Natural killer cell (primary cell): ENCODE data around the gene ATP1B2. TPM values are rescaled to one million over a fixed set of nuclear protein-coding genes. Genes with fewer than 3 reads are reported as not detected.
A peak's percentile ranks its signal among the peaks of the same experiment; 100 is the strongest.

Source experiments
- ATAC-seq, 3 donors: fragments of 150-1000 bp in 2 of 3; fragments of 200-7000 bp in 1 of 3; cut with Tn5 transposase; 1 replicate in 1 of 3; 2 replicates in 2 of 3; pipeline ENCODE4 v1.10.0; 2021; ENCODE audit warnings: mild to moderate bottlenecking in 2 of 3, moderate library complexity in 2 of 3
- DNase-seq, 2 donors: peaks; one replicate each; pipeline versions ENCODE4 v3.0.0 to v3.0.0-alpha.2; 2013 to 2021; ENCODE audit warnings: mixed read lengths in 1 of 2
- H3K27ac ChIP-seq: one replicate; pipeline ENCODE4 v1.5.1; 2013; ENCODE audit warnings: mild to moderate bottlenecking, low read length
- H3K27me3 ChIP-seq: one replicate; pipeline ENCODE4 v1.6.1; 2013; ENCODE audit warnings: low read length; ENCODE audit not compliant: control insufficient read depth, insufficient read depth
- H3K36me3 ChIP-seq: one replicate; pipeline ENCODE4 v1.6.1; 2013; ENCODE audit warnings: low read length; ENCODE audit not compliant: control insufficient read depth, insufficient read depth
- H3K4me1 ChIP-seq: one replicate; pipeline ENCODE4 v1.6.1; 2013; ENCODE audit warnings: low read length; ENCODE audit not compliant: control insufficient read depth, insufficient read depth
- H3K4me3 ChIP-seq: one replicate; pipeline ENCODE4 v1.5.1; 2013; ENCODE audit warnings: low read length
- H3K9me3 ChIP-seq: one replicate; pipeline ENCODE4 v1.6.1; 2013; ENCODE audit warnings: low read length; ENCODE audit not compliant: control insufficient read depth, insufficient read depth
- H3K27ac Mint-ChIP-seq, 2 donors: one replicate each; pipeline ENCODE4 v1.8.0; 2022; ENCODE audit warnings: mild to moderate bottlenecking in 2 of 2, mixed read lengths in 2 of 2, moderate library complexity in 1 of 2
- H3K27me3 Mint-ChIP-seq, 2 donors: one replicate each; pipeline ENCODE4 v1.8.0; 2022; ENCODE audit warnings: low read depth in 2 of 2, mixed read lengths in 2 of 2
- H3K36me3 Mint-ChIP-seq: one replicate; pipeline ENCODE4 v1.8.0; 2022; ENCODE audit warnings: mixed read lengths
- H3K4me1 Mint-ChIP-seq, 2 donors: one replicate each; pipeline ENCODE4 v1.8.0; 2022; ENCODE audit warnings: mixed read lengths in 2 of 2
- H3K4me3 Mint-ChIP-seq: one replicate; pipeline ENCODE4 v1.8.0; 2022; ENCODE audit warnings: mild to moderate bottlenecking, moderate library complexity, mixed read lengths
- H3K9me3 Mint-ChIP-seq, 2 donors: one replicate each; pipeline ENCODE4 v1.8.0; 2022; ENCODE audit warnings: mixed read lengths in 2 of 2
- CTCF ChIP-seq: fragments of 200-600 bp; IDR thresholded peaks from one replicate; pipeline ENCODE4 v1.8.0; 2022; ENCODE audit warnings: antibody characterized with exemption
- WGBS: methylation state at CpG from one replicate; pipeline ENCODE4 v1.1.7; 2013; ENCODE audit warnings: missing lambda C conversion rate; ENCODE audit not compliant: insufficient coverage; 5-methylcytosine and 5-hydroxymethylcytosine counted together
- intact Hi-C: fragments of 100-400 bp; cut with micrococcal nuclease; formaldehyde crosslinking; loops from one replicate; pipeline ENCODE4 v1.14.2; 2022
- total RNA-seq, 4 donors: library from RNA; stranded (reverse); fragments of 120-200 nt in 1 of 4; gene quantifications; one replicate each; pipeline versions ENCODE4 v1.2.3 to v1.2.4, GENCODE V29; 2013 to 2022

Gene ATP1B2
- total RNA-seq, 3 donors from 2014 or later (not counting 1 experiment from before 2014, with no cell fraction given) = 0.18 to 0.19 TPM; not detected in 1

- peak overlapping the region; percentile 78 for H3K4me3 ChIP-seq
- Mint-ChIP-seq H3K4me3 (peak overlapping the region; percentile 92), H3K27me3 (no peaks in the 10 kb centered on the region), H3K27ac (peak overlapping the region; percentile 73 to 91), H3K9me3 (no peaks in the 10 kb centered on the region), H3K36me3 (no peaks in the 10 kb centered on the region), H3K4me1 (peaks cover 12 to 14% of the 10 kb centered on the region in 2 donors)
- intact Hi-C loops = no loop called here
- no peaks in the 10 kb centered on the region for H3K9me3 ChIP-seq
- no peaks in the 10 kb centered on the region for H3K27me3 ChIP-seq
- DNase-seq = peak in 1 of 2 donors; percentile 13
- ATAC-seq = no peak
- peaks cover 2% of the 10 kb centered on the region for H3K36me3 ChIP-seq
- WGBS = 33% methylated on average over 5 of the region's 6 CpGs
- peaks cover 17% of the 10 kb centered on the region for H3K4me1 ChIP-seq
- TF ChIP-seq CTCF = no peak
- no peak overlapping the region for H3K27ac ChIP-seq
These were observed 23.8 kb upstream of the ATP1B2 start for GRCh38 chr17:7626956-7627249.

DNA sequence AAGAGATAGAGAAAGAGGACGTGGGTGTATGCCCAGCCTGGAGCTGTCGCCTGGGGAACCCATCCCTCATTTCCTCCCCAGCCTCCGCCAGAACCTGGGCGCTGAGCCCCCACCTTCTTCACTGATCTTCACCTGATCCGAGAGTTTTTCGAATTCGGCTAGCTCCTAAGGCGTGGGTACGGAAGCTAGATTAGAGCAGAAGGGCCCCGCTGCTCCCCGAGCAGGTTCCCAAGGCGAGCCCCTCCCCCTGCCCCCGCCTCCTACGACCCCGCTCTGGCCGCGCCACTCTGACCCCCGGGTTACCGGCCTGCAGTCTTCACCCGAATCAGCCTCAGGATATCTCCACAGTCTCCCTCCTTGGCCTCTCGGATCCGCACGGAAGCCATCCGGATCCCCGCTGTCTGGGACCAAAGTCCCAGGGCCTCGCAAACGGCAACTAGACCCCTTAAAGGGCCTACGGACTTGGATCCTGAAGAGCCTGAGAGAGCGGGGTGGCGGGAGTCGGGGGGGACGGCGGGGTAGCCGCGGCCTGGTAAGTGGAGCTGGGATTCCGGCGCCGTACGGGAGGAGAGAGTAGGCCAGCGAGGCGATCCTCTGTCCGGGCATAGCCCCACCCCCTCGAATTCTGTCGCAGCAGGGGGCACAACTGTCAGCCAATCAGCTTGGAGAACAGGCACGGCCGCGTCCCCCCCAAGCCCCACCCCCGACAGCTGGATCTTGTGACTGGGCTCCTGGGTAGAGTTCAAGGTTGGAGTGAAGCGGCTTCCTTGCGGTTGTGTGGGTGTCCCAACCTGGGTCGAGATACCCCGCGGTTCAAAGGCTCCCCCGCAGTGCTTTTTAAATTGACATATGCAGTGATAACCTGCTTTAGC, 23.2 kb upstream of the ATP1B2 start, which contains the start of gene SAT2:
SAT2 (minus strand) TSS at position 572 of the 872 bp plus-strand sequence; CDS start at position 386, 186 bp downstream.
- peak within 1 kb of the TSS; percentile 75 for H3K27ac ChIP-seq
- H3K9me3 Mint-ChIP-seq = no peaks in the 10 kb centered on the region
- WGBS = under 1% methylated on average over 53 of the region's 54 CpGs
- H3K27me3 Mint-ChIP-seq = no peaks in the 10 kb centered on the region
- intact Hi-C loops = no loop called here
- H3K4me3 ChIP-seq = peak within 1 kb of the TSS; percentile 78
- no peaks in the 10 kb centered on the region for H3K9me3 ChIP-seq
- ATAC-seq (peak; percentile 96 to 97 (median 97)), DNase-seq (peak; percentile 68 to 92)
- no peaks in the 10 kb centered on the region for H3K27me3 ChIP-seq
- H3K4me1 ChIP-seq = peaks cover 17% of the 10 kb centered on the region
- no peak for TF ChIP-seq CTCF
- H3K4me3 Mint-ChIP-seq = peak within 1 kb of the TSS; percentile 92
- H3K36me3 Mint-ChIP-seq = no peaks in the 10 kb centered on the region
- peaks cover 2% of the 10 kb centered on the region for H3K36me3 ChIP-seq
- peak within 1 kb of the TSS; percentile 73 to 91 for H3K27ac Mint-ChIP-seq
- H3K4me1 Mint-ChIP-seq = peaks cover 12 to 14% of the 10 kb centered on the region in 2 donors

- Mint-ChIP-seq H3K4me1 (peaks cover 12 to 14% of the 10 kb centered on the region in 2 donors), H3K9me3 (no peaks in the 10 kb centered on the region), H3K27ac (peak within 1 kb of the TSS in 1 of 2 donors; percentile 9), H3K4me3 (no peak within 1 kb of the TSS), H3K36me3 (no peaks in the 10 kb centered on the region), H3K27me3 (no peaks in the 10 kb centered on the region)
- Histone ChIP-seq H3K36me3 (peaks cover 2% of the 10 kb centered on the region), H3K4me1 (peaks cover 17% of the 10 kb centered on the region), H3K27ac (no peak within 1 kb of the TSS), H3K27me3 (no peaks in the 10 kb centered on the region), H3K9me3 (no peaks in the 10 kb centered on the region), H3K4me3 (no peak within 1 kb of the TSS)
- WGBS = 95% methylated on average over 13 of the region's 13 CpGs
- ATAC-seq = no peak
- TF ChIP-seq CTCF = no peak
- intact Hi-C loops = no loop called here
- DNase-seq = no peak
These were observed 20.7 kb upstream of the ATP1B2 start, which contains the start of gene SHBG for GRCh38 chr17:7629939-7630571. Gene SHBG, plus strand, starts transcription at chr17:7630135. Its CDS starts 38 bp downstream, at chr17:7630173.
